GM18907 (cell line): Measurements from ENCODE around the gene SCYGR7.
"Not testable (repeated sequence)": the region's sequence is repeated elsewhere in the genome, so short reads cannot be mapped to it uniquely, and the experiment has no call there.

Experiments used
- ATAC-seq: cut with Tn5 transposase; IDR thresholded peaks from one replicate; pipeline ENCODE4 v1.9.1; 2021; ENCODE audit warnings: mild to moderate bottlenecking, moderate library complexity; ENCODE audit not compliant: unreplicated experiment

Gene SCYGR7, protein sequence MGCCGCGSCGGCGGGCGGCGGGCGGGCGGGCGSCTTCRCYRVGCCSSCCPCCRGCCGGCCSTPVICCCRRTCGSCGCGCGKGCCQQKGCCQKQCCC

DNA sequence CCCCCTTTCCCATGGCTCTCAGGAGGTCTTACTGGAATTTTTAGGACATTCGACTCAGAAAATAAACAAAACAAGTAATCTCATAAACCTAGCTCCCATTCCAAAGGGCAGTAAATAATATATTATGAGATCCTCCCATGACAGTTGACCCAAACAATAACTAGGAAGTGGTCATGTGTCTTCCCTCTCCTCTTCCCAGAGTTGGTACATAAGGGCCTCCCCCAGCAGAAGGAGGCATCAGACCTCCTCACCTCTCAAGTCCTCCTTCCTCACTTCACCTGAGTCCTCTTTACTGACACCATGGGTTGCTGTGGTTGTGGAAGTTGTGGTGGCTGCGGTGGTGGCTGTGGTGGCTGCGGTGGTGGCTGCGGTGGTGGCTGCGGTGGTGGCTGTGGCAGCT lies at the start of gene SCYGR7:
SCYGR7 (plus strand) TSS at position 301 of the 400 bp plus-strand sequence; CDS start at position 301, 0 bp downstream.
- no peak for ATAC-seq

DNA sequence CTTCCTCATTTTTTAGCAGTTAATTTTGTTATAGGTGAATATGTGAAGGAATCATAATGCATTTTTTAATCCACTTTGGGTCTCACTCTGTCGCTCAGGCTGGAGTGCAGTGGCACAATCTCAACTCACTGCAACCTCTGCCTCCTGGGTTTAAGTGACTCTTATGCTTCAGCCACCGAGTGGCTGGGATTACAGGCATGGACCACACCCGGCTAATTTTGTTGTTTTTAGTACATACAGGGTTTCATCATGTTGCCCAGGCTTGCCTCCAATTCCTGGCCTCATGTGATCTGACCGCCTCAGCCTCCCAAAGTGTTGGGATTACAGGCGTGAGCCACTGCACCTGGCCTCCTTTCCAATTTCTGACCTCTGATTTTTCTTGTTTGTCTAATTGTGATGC lies 43.9 kb upstream of the SCYGR7 start:
- ATAC-seq: no peak

DNA sequence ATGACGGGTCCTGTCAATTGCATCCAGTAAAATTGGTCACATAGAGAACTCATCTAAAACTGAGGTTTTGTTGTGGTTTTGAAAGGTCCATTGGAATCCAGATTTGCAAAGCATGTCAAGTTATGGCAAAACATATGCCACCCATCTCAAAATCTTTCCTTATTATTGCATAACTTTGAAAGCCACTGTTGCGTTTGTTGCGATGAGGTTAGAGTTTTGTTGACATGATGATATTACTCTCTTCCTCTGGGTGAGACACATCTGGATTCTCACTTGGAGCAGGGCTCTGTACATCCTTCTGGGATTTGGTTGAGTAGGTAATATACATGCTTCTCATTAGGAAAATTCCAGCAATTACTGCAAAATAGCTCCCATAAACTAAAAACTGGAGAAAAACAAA lies 40.9 kb upstream of the SCYGR7 start:
- no peak for ATAC-seq

DNA sequence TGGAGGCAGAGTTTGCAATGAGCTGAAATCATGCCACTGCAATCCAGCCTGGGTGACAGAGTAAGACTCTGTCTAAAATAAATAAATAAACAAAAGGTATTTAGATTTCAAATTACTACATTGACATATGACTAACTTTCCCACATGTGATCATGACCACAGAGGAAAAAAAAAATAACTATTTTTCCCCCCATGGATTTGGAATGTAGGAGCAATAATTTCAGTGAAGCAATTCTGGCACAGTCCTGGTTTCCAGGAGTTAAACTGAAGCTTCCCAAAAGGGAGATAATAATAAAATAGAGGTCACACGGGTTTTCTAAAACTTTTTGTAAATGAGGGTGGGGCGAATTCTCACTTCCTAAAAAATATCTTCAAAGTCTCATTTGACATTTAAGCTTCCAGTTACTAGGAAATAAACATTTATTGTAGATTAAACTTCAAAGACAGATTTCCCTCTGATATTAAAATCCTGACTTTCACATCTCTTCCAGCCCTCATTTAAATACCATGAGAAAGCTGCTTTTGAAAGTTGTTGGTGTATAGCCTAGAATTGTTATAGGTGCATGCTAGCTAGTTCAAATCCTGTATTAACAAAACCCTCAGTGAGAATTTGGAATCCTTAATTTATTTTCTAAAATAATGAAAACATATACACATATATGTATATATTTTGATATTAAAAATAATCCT lies 31.0 kb upstream of the SCYGR7 start:
- no peak for ATAC-seq

DNA sequence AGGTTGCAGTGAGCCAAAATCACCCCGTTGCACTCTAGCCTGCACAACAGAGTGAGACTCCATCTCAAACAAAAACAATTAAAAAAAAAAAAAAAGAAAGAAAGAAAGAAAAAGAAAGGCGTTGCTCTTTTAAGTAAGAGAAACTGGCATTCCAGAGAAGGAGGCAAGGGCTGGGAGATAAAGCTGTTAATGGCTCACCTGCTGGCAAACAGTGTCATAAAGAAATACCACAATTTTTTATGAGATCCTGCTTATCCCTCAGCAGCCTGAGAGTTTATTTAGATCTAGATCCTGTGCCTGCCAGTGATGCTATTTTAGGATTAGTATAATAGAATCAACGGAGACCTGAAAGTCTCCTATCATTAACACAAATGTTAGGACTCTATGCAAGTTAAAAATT lies 26.6 kb upstream of the SCYGR7 start:
- ATAC-seq: no peak

DNA sequence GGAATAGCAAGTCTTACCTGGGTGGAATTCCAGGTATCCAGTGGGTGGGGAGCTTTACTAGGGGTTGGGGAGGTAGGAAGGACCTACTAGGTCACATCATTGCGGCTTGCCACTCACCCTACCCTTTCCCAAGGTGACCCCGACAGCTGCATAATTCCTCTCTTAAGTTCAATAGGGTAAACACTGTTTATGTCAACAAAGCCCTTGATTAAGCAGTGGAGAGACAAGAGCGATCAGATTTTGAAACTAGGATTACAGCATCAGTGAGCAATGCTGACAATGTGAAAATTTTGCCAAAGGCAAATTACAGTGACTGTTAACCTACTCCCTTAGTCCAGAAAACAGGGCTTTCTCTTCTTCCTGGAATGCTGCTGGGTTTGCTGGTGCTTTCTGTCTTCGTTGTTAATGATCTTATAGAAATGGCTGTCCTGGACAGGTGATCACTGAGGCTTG lies 24.8 kb upstream of the SCYGR7 start:
- ATAC-seq: no peak

DNA sequence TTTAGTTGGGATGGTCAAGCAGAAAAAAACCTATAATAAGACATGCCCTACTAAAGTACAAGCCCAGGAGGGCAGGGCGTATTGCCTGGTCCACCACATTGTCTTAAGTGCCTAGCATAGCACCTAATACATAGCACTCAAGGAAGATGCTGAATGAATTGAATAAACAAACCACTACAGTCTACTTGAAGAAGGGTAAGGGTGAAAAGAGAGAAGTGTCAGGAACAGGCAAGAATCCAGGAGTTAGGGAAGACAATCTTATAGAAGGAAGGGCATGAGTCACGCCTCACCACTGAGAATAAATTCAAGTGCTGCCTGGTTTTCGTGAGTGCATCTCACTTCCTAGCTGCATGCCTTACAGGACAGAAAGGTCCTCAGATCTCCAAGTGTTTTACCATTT lies 24.2 kb upstream of the SCYGR7 start:
- ATAC-seq: no peak

DNA sequence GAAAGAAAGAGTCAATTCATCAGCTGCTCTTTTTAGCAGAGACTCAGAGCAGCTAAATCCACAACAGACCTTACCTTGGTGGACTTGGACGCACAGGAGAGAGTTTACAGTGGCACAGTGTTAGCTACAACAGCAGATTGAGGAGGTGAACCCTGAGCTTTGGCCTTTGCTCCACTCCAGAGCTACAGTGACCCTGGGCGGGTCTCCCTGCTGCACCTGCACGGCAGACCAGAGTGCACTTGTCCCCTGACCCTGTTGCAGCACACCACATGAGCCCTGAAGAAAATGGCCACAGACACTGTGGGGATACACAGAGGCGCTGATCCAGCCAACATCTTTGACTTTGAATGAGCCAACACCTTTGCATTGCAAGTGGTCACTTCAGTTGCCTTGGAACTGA lies 21.3 kb upstream of the SCYGR7 start:
- no peak for ATAC-seq

DNA sequence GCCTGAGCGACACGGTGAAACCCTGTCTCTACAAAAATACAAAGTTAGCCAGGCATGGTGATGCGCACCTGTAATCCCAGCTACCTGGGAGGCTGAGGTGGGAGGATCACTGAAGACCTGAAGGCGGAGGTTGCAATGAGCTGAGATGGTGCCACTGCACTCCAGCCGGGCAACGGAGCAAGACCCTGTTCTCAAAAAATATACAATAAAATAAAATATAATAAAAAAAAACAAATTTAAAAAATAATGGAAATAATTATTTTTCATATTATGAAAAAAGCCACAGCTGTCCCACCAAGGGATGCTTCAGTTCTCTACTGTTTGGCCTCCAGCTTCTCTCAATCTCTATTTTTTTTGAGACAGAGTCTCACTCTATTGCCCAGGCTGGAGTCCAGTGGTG lies 20.7 kb upstream of the SCYGR7 start:
- no peak for ATAC-seq

DNA sequence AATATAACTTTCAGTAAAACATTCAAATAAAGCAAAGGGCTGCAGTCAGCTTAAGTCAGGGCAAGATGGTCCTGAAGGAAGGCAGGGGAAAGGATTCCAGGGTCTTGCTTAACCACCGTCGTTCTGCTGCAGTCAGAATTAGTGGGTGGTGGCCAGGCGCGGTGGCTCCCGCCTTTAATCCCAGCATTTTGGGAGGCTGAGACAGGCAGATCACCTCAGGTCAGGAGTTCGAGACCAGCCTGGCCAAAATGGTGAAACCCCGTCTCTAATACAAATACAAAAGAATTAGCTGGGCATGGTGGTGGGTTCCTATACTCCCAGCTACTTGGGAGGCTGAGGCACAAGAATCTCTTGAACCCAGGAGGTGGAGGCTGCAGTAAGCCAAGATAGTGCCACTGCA lies 17.1 kb upstream of the SCYGR7 start:
- no peak for ATAC-seq

DNA sequence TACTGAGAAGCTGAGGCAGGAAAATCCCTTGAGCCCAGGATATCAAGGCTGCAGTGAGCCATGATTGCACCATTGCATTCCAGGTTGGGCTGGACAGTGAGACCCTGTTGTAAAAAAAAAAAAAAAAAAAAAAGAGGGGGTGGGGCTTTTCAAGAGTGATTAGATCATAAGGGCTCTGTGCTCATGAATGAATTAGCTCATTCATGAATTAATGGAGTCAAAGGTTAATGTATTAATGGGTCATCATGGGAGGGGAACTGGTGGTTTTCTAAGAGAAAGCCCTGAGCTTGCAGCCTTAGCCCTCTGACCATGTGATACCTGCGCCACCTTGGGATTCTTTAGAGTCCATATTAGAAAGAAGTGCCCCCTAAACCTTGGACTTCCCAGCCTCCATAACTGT lies 14.8 kb upstream of the SCYGR7 start:
- ATAC-seq: no peak

DNA sequence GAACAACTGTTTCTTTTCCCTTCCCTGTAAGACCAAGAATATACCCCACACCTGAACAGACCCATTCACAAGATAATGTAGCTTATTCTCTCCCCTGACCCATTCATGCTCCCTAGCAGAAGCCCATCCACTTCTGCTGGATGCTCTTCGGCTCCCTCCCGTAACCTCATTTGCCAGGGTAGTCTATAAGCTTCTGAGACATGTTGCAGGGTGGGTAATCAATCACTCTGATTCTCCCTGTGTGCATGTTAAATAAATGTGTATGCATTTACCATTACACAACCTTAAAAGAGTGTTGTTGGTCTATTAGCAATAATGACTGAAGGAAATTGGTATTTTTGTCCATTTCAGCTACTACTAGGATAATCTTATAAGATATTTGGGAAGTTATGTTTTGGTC lies 11.6 kb upstream of the SCYGR7 start:
- no peak for ATAC-seq

DNA sequence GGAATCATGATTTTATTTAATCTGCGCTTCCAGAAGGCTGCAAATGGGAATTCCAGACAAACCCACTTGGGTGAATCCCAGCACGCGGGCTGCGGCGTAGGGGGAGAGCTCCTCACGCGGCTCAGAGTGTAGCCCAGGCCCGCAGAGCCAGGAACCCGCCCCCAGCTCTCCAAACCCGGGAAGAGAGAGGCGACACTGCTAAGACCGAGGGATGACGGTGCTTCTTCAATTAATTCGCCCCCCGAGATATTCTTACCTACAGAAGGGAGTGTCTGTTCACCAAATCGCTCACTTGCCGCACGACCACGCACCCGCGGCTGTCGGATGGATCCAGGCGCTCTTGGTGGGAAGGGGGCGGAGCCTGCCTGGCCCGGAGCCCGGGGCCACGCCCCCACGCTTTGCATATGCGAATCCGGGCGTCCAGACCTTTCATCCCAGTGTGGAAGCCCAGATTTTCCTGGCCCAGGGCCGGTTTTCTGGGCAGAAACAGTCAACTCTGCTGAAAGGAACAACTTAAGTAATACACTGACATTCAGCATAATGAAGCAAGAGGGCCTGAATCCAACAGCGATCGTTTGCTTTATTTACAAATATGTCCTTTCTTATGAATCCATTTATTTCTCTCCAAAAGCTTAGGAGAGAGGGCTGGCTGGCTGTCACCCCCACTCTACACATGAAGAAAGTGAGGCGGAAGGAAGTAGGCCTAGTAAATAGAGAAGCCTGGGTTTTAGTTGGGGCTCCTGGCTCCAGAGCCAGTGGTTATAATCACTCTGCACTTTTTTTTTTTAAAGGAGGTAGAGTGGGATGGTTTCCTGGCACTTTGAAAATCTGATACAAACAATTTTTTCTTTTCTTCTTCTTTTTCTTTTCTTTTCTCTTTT lies 10.2 kb upstream of the SCYGR7 start, which contains the start of gene SLC19A3:
SLC19A3 (minus strand) TSS at position 342 of the 881 bp plus-strand sequence. CDS start 15,710 bp downstream, outside the sequence.
- no peak for ATAC-seq

DNA sequence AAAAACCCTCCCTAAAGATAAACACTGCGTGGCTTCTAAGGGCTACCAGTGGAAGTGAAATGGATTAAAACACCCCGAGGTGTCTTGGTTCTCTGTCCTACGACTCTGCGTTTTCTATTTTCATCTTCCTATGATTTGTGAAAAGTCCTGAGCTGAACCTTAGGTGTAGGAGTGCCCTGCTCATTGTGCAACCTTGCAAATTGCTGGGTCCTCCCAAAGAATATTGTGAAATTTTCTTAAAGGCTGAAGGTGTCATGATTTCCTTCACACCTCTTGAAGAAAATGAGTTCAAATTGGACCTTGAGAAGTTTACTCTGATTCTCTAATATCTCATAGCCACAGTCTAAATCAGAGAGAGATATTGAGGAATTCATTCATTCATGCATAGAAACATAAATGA lies 8.5 kb upstream of the SCYGR7 start:
- ATAC-seq: no peak

DNA sequence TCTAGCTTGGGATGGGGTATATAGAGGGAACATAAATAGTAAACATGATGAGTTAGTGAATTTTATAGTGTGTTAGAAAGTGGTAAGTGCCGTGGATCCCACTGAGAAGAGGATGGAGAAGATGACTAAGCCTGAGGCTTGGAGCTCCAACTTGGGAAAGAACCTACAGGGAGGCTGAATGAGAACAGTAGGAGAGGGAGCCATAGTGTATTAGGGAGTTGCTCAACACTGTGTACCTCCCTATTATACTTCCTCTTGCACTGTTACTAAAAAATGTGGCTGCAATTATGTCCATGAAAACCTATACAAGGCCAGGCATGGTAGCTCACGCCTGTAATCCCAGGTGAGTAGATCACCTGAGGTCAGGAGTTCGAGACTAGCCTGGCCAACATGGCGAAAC lies 7.5 kb upstream of the SCYGR7 start:
- no peak for ATAC-seq

DNA sequence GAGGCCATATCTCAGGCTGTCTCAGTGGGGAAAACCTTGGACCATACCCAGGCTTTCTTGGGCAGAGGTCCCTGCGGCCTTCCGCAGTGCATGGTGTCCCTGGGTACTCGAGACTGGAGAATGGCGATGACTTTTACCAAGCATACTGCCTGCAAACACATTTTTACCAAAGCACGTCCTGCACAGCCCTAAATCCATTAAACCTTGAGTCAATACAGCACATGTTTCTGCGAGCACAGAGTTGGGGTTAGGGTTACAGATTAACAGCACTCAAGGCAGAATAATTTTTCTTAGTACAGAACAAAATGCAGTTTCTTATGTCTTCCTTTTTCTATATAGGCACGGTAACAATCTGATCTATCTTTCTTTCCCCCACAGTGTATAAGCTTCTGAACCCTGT lies 5.3 kb upstream of the SCYGR7 start:
- ATAC-seq: not testable (repeated sequence)

DNA sequence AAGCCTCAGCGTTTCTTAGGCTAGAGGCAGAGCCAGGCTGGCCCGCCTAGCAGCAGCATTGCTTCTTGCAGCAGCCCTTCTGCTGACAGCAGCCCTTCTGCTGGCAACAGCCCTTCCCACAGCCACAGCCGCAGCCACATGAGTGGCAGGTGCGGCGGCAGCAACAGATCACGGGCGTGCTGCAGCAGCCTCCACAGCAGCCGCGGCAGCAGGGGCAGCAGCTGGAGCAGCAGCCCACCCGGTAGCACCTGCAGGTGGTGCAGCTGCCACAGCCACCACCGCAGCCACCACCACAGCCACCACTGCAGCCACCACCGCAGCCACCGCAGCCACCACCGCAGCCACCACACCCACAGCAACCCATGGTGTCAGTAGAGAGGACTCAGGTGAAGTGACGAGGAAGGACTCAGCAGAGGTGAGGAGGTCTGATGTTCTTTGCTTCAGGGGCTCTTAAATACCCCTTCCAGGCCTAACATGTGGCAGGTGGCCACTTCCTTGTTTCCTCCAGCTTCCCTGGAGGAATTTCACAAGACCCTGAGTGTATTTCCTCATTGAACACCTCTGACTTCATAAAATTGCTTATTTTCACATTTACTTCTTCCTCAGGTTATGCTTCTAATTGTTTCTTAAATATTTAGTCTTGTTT lies 3.6 kb upstream of the SCYGR7 start, which contains the start of gene SCYGR6:
SCYGR6 (minus strand) TSS at position 364 of the 646 bp plus-strand sequence; CDS start at position 364, 0 bp downstream.
- ATAC-seq: no peak

DNA sequence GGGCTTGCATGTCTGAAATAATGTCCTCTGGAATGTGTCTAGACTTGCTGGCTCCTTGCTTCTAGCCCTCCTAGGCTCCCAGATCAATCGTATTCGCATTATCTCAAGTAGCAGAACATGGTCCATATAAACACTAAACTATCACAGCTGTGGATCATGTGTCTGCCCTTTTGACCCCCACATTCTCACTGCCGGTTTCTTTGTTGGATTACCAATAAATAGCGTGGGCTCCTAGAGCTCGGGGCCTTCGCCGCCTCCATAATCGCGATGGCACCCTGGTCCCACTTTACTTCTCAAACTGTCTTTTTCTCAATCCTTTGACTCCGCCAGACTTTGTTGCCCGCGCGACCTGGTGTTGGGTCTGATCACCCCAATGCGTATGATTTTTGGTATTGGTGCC lies 11.2 kb downstream of the SCYGR7 start:
- no peak for ATAC-seq

DNA sequence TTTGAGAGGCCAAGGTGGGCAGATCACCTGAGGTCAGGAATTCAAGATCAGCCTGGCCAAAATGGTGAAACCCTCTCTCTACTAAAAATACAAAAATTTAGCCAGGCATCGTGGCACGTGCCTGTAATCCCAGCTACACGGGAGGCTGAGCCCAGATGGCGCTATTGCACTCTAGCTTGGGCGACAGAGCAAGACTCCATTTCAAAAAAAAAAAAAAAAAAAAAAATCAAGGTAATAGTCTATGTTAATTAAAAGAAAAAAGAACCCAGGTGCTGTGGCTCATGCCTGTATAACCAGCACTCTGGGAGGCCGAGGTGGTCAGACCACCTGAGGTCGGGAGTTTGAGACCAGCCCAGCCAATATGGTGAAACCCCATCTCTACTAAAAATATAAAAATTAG lies 12.6 kb downstream of the SCYGR7 start:
- ATAC-seq: not testable (repeated sequence)

DNA sequence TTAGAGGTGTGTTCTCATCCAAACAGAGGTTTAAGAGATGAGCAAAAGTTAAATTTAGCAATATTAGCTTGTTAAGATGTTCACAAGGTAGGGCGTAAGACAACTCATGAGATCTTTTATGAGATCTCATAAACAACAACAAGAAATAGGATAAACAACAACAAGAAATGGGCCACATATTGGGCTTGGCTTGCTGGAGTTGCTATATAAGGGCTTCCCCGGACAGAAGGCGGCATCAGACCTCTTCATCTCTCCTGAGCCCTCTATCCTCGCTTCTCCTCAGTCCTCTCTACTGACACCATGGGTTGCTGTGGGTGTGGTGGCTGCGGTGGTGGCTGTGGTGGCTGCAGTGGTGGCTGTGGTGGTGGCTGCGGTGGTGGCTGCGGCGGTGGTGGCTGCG lies 17.5 kb downstream of the SCYGR7 start, which contains the start of gene SCYGR8:
SCYGR8 (plus strand) TSS at position 301 of the 400 bp plus-strand sequence; CDS start at position 301, 0 bp downstream.
- ATAC-seq: no peak

DNA sequence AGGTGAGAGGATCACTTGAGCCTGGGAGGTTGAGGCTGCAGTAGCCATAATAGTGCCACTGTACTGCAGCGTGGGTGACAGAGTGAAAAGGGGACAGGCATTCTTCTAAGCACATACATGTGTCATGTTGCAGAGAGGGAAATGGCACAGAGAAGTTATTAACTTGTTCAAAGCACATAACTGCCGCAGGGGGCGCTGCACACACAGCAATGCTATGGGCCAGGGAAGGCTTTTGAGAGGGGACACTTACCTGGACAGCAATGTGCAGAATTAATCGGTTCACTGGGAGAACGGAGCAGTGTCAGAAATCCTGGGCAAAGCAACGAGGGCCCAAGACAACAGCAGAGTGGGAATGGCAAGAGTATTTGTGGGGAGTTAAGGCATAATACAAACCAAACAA lies 19.9 kb downstream of the SCYGR7 start:
- no peak for ATAC-seq
